Left kidney (tissue), 8 donors: ENCODE data around the gene OR51B2. TPM values are rescaled to one million over a fixed set of nuclear protein-coding genes. Genes with fewer than 3 reads are reported as not detected.
"Not testable (repeated sequence)": the region's sequence is repeated elsewhere in the genome, so short reads cannot be mapped to it uniquely, and the experiment has no call there.

ENCODE experiments used
- DNase-seq: peaks from one replicate; pipeline ENCODE4 v3.0.0-alpha.2; 2013
- long read RNA-seq, 8 donors: transcript quantifications; one replicate each; lab custom pipeline, GENCODE V29; 2026
- polyA plus RNA-seq: library from polyadenylated mRNA; unstranded; fragments of 120-200 nt; gene quantifications from one replicate; pipeline ENCODE4 v1.2.1, GENCODE V29; 2013; ENCODE audit not compliant: insufficient read length

The OR51B2 gene, protein sequence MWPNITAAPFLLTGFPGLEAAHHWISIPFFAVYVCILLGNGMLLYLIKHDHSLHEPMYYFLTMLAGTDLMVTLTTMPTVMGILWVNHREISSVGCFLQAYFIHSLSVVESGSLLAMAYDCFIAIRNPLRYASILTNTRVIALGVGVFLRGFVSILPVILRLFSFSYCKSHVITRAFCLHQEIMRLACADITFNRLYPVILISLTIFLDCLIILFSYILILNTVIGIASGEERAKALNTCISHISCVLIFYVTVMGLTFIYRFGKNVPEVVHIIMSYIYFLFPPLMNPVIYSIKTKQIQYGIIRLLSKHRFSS
- not detected for polyA plus RNA-seq
- long read RNA-seq, donor 1 = 0 reads
- long read RNA-seq, donor 2 = 0 reads
- long read RNA-seq, donor 3 = 0 reads
- long read RNA-seq, donor 4 = 0 reads
- long read RNA-seq, donor 5 = 0 reads
- long read RNA-seq, donor 6 = 0 reads
- long read RNA-seq, donor 7 = 0 reads
- long read RNA-seq, donor 8 = 0 reads

DNA sequence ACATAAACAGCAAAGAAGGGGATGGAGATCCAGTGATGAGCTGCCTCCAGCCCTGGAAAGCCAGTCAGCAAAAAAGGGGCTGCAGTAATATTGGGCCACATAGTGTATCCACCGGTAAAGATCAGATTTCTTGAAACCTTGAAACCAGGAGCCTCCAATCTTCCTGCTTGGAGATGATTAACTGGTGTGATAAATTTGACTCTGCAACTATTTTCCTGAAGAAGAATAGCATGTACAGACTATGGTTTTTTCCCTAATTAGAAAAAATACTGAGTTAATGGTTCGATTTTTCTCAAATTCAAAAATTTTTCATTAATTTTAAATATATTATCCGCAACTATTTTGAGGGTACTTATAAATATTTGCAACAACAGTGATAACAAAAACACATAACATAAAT is at the start of gene OR51B2:
Gene OR51B2, minus strand, starts transcription at position 101 of the 400 bp plus-strand sequence. Its CDS starts 0 bp downstream, at position 101.
- DNase-seq = no peak

DNA sequence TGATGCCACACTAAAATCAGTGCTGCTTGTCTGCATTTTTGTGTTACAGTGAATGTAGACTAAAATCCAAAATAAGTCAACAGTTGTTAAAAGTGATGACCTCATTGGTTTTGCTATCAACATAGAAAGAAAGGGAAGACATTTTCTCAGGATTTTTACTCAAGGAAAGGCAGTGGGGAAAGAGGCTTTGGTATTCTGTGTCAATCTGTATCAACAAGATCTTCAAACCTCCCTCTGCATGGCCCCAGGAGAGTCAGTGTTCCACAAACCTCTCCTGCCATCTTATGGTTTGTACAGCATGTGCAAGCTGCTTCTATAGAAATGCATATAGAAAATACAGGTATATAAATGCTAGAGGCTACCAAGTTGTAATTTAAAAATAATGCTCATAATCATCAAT is 45.7 kb upstream of the OR51B2 start:
- no peak for DNase-seq

DNA sequence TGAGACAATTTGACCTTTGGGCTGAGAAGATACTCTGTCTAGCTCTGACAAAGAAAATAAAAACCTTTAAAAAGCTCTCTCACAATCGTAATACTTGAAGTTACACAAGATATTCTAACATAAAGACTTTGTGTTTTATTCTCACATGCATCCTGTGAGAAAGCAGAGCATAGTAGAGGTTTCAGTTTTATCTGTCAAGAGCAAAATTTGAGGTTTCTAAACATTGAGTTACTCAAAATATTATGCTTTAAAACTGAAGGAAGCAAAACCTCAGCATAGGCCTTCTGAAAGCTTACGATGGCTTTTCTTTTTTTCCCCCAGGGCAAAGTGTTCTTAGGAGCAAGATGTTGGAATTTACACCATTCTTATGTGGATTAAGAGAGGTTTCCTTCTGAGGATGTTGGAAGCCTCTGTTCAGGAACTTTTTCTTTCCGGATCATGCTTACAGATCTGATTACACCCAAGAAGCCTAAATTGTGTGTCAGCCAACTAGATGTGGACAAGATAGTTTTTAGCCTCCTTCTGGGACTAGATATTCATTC is 44.5 kb upstream of the OR51B2 start:
- DNase-seq = no peak

DNA sequence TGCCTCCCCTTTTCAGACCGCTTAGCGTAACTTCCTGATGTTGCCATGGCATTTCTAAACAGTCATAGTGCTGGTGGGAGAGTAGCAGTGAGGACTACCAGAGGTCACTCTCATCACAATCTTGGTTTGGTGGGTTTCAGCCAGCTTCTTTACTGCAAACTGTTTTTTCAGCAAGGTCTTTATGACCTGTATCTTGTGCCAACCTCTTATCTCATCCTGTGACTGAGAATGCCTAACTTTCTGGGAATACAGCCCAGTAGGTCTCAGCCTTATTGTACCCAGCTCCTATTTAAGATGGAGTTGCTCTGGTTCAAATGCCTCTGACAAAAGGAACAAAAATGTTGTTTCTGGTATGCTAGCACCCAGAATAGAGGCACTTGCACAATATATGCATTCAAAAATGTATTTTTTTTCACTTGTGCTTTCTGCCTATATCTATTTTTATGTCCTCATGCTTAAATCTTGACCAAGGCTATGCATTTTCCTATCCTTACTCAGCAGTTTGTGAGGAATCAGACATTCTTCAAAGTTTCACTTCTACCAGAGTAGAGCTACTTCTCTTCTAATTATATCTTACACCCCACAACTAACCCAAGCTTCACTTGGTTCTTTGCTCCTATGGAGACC is 43.5 kb upstream of the OR51B2 start:
- no peak for DNase-seq

DNA sequence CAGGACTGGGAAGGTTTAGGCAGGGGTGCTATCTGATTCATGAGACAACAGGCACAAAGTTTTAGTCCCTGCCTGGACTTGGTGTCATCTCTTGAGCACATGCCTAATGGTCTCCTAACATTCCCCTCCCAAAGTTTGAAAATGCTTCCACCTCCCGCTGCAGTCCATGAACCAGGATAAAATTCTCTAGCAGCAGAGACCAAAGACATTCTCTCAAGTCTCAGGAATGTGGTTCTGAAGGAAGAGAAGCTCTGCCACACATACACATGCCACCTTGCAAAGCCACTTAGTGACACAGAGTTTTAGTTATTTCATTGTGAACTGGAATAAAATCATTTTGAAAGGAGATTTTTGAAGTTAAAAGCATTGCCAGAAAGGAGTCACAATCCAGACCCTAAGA is 42.8 kb upstream of the OR51B2 start:
- DNase-seq = no peak

DNA sequence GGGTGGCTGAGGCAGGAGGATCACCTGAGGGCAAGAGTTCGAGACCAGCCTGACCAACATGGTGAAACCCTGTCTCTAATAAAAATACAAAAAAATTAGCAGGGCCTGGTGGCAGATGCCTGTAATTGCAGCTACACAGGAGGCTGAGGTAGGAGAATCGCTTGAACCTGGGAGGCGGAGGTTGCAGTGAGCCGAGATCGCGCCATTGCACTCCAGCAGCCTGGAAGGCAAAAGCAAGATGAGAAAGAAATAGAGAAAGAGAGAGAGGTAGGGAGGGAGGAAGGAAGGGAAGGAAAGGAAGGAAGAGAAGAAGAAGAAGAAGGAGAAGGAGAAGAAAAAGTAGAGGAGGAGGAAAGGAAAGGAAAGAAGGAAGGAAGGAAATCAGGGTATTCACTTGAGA is 42.3 kb upstream of the OR51B2 start:
- DNase-seq = not testable (repeated sequence)

DNA sequence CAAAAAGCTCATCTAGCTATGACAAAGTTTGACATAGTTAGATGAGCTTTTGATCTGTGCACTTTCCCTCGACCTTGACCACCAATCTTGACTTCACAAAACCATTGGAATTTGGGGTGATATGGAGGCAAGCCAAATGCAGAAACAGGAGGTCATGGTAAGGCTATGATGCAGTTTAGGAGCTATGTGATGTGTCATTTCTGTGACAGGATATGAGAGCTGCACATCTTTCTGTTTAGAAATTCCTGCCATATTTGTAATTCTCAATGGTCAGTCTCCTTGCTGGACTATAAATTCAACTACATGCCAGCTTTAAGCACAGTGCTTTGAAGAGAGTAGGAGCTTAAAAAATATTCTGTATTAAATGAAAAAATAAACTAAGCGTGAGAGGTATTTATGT is 40.1 kb upstream of the OR51B2 start:
- DNase-seq = no peak

DNA sequence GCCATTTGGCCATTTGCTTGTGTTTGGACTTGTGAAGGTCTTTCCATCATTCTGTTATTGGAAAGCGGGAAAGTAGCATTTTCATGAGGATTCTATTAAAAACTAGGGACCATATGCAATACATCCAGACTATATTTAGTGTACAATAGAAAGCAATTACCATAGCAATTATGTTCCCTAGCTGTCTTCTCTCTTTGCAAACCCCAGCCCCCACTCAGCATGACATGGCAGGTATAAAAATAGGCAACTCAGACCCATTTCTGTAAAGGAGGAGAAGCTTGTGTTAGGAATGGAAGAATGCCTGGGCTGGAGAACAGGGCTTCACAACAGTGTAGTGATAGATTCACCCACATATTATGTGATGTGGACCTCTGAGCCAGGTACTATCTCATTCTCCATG is 39.6 kb upstream of the OR51B2 start:
- DNase-seq = no peak

DNA sequence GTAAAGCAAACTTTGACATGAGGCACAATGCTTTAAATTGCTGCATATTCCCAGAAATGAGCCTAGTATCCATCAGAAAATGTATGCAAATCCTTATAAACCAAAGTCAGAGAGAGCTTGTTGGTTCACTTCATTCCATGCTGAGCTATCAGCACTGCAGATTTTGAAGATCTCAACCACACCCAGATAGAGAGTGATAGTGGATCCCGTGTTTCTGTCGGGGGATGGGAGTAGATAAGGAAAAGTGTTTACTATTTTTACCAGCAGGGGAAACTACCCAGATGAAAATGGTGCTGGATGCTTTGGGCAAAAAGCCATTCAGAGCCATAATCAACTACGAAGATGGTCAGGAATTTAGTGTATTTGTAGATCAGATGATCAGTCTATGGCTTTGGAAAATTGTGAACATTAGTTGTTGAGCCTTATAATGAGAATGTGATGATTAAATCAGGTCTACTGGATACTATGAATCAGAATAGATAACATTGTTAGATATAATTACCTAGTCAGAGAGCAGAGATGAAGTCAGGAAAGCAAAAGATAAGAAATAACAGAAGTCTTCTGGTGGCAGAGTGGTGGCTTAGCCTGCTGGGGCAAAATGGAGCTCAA is 38.0 kb upstream of the OR51B2 start:
- no peak for DNase-seq

DNA sequence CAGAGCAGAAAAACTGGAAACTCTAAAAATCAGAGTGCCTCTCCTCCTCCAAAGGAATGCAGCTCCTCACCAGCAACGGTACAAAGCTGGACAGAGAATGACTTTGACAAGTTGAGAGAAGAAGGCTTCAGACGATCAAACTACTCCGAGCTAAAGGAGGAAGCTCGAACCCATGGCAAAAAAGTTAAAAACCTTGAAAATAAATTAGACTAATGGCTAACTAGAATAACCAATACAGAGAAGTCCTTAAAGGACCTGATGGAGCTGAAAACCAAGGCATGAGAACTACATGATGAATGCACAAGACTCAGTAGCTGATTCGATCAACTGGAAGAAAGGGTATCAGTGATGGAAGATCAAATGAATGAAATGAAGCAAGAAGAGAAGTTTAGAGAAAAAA is 31.9 kb upstream of the OR51B2 start:
- DNase-seq = not testable (repeated sequence)

DNA sequence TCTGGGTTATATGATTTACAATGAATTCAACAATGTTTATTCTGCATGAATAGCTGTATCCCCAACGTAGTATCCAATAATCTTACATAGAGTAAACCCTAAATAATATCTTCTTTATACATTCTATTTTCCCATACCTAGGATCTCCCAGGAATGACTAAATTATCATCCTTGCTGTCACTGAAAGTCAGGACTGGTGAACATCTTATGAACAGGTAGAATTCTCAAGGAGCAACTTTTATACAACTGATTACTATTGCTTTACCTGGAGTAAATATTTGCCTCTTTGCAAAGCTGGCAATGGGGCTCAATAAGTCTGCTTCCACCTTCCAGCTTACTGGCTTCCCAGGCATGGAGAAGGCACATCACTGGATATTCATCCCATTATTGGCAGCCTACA is 27.1 kb upstream of the OR51B2 start, which contains the start of gene OR51B6:
Gene OR51B6, plus strand, starts transcription at position 301 of the 400 bp plus-strand sequence. Its CDS starts 0 bp downstream, at position 301.
- no peak for DNase-seq

DNA sequence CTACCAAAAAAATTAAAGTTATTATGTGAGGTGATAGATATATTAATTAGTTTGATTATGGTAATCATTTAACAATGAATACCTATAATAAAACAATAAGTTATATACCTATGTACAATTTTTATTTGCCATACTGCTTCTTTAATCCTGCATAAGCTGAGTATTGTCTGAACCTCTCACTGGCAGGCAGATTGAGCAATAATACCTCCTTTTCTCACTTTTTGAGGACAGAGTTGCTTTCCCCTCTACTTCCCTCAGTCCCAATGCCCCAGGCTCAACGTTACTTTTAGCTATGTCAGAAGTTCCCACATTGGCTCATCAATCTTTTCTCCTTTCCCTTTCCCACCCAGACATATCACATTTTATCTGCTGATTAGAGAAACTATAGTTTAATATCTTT is 25.5 kb upstream of the OR51B2 start:
- no peak for DNase-seq

DNA sequence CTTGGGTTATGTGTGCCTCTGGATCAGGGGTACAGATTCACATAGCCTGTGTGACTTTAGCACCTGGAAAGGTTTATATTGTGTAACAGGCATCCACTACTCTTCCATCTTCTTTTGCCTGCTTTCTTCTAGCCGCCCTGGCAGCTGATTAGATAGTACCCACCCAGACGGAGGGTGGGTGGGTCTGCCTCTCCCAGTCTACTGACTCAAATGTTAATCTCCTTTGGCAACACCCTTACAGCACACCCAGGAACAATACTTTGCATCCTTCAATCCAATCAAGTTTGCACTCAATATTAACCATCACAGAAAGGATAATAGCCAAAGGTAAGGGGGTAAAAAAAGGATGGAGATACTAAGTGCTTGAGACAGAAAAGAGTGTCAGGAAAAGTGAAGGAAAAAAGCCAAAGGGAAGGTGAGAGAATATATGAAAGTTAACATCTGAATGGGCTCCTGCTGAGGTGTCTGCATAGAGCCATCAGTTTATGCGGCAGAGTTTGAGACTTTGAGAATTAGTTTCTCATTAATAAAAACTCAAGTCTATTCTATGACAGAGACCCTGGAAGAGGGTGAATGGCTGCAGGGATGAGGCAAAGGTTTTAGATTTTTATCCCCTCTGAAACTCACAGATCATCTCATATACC is 24.6 kb upstream of the OR51B2 start:
- DNase-seq = no peak

DNA sequence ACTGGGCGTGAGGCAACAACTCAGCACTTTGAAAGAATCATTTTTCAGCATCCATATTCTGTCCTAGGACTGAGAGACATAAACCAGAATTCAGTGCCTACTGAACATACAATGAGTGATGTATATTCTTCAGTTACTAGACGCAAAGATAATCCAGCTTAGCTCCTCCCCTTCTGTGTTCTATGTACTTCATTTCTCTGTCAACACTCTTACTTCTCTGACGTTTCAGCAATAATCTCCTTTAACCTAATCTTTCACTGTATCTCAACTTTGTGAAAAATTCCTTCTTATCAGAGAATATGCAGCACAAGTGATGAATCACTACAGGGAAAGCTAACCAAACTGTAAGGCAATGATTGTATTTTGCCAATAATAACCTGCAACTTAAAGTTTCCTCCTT is 21.7 kb upstream of the OR51B2 start:
- DNase-seq = no peak

DNA sequence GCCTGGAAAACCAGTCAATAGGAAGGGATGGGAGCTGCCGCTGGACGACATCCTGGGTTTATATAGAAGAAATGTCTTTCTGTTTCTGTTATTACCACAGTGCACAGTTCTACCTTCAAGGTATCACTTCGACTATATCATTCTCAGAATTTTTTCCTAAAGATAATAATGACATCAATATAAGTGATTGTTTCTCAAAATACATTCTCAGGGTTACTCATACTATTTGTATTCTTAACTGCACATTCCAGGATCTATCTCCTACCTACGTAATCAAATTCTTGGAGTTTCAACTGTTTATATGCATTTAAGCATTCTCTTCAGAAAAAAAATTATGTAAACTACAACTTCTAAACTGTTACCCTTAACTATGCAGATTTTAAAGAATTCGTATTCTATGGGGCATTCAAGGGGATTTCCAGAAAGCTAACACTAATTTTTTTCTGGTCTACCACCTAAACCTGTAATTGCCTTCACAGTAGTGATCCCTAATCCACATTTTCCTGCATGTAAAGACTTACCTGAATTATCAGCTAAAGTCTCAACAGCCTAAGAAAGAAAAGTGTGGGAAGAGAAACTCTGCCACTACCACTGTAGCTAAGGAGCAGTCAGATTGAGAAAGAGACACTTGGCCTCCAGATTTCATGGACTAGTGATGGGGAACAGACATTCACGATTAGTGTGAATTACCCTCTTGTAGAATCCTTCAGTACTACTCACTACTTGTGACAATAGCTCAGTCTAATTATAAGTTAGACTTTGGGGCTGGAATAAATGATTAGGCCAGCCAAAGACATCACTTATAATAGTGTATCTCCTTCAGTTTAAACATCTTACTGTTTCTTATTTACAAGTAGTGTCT is 19.6 kb upstream of the OR51B2 start, which contains the start of gene OR51B5:
Gene OR51B5, minus strand, starts transcription at position 51 of the 862 bp plus-strand sequence. Its CDS starts 0 bp downstream, at position 51.
- no peak for DNase-seq

DNA sequence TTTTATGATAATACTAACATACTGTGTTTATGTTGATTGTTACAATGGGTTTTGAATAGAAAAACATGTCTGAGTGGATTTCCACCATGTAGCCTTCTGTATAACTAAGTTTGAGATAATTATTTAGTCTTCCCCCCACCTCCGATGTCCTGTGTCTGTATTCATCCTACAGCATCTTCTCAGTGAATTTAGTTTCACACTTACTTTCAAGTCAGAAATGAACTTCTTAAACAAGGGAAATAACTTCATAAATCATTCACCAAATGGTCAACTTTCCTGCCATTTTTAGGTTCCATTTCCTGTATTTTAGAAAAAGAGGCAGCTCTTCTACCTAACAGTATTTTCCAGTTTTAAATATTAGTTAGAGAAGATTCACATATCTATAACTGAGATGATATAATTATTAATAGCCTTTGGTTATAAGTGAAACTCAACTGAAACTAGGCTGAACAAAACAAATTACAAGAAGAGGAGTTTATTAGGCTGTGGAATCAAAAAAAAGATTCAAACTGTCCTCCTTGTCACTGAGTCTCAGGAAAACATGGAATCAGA is 15.8 kb upstream of the OR51B2 start:
- DNase-seq = no peak

DNA sequence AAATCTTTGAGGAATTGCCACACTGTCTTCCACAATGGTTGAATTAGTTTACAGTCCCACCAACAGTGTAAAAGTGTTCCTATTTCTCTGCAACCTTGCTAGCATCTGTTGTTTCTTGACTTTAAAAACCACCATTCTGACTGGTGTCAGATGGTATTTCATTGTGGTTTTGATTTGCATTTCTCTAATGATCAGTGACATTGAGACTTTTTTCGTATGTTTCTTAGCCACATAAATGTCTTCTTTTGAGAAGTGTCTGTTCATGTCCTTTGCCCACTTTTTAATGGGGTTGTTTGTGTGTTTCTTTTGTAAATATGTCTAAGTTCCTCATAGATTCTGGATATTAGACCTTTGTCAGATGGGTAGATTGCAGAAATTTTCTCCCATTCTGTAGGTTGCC is 13.2 kb upstream of the OR51B2 start:
- not testable (repeated sequence) for DNase-seq

DNA sequence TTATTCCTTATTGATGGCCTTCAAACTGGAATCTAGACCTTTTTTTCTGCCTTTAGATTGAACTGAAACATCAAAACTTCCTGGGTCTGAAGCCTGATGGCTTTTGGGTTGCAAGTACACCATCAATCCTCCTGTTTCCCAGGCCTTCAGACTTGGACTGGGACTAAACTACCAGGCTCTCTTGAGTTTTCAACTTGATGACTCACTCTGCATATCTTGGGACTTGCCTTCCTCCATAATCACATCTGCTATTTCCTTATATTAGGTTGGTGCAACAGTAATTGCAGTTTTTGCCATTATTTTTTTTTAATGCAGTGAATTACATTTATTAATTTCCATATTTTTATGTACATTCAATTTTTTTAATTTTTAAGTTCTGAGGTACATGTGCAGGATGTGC is 12.2 kb upstream of the OR51B2 start:
- DNase-seq = no peak

DNA sequence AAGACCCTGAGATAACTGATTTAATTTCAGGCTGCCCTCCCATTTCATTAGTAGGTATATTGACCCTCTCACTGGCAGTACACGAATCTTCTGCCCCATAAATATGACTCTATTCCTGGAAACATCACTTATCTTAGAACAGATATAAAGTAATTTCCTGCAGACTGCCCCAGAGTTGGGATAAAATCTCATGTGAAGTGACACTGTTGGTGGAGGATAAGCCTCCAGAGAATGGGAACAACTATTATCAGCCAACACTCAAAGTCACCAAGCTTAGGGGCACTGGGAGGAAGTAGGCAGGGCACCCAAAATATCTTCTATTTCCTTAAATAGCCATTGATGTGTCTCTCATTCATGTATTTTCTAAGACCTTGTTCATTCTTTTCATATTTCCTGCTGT is 11.1 kb upstream of the OR51B2 start:
- DNase-seq = no peak

DNA sequence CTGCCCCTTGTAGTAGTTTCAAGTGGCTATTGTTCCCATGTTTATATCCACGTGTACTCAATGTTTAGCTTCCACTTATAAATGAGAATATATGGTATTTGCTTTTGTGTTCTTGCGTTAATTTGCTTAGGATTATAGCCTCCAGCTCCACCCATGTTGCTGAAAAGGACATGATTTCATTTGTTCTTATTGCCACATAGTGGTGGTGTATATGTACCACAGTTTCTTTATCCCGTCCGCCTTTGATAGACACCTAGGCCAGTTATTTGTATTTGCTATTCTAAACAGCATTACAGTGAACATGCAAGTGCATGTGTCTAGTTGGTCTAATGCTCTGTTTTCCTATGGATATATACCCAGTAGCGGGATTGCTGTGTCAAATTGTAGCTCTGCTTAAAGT is 6.8 kb downstream of the OR51B2 start:
- no peak for DNase-seq
